Heart left ventricle (tissue), 16 donors: ENCODE results near the gene CRIP2. TPM values are rescaled to one million over a fixed set of nuclear protein-coding genes. Genes with fewer than 3 reads are reported as not detected.
A peak's percentile ranks its signal among the peaks of the same experiment; 100 is the strongest.

ENCODE experiments used
- ATAC-seq, 4 donors: fragments of 200-7000 bp; cut with Tn5 transposase; one replicate each; pipeline ENCODE4 v1.9.1; 2020 to 2022; ENCODE audit warnings: moderate library complexity in 4 of 4, mild to moderate bottlenecking in 3 of 4, moderate number of reproducible peaks in 1 of 4
- DNase-seq, 5 donors: peaks; one replicate each; pipeline ENCODE4 v3.0.0-alpha.2; 2020
- H3K27ac ChIP-seq, 12 donors: fragments of 200-600 bp; sonication (generic) in 4 of 12; one replicate each; pipeline versions ENCODE4 v1.5.0 to v1.8.0; 2016 to 2022; ENCODE audit warnings: mild to moderate bottlenecking in 2 of 12
- H3K27me3 ChIP-seq, 9 donors: fragments of 200-600 bp; sonication (generic) in 2 of 9; one replicate each; pipeline versions ENCODE4 v1.5.1 to v1.8.0; 2016 to 2022; ENCODE audit warnings: mild to moderate bottlenecking in 3 of 9
- H3K36me3 ChIP-seq, 9 donors: fragments of 200-600 bp; sonication (generic) in 2 of 9; one replicate each; pipeline versions ENCODE4 v1.5.0 to v1.8.0; 2018 to 2022; ENCODE audit warnings: mild to moderate bottlenecking in 2 of 9
- H3K4me1 ChIP-seq, 12 donors: fragments of 200-600 bp; sonication (generic) in 4 of 12; one replicate each; pipeline versions ENCODE4 v1.5.0 to v1.8.0; 2016 to 2022; ENCODE audit warnings: mild to moderate bottlenecking in 3 of 12
- H3K4me3 ChIP-seq, 12 donors: fragments of 200-600 bp; sonication (generic) in 4 of 12; one replicate each; pipeline versions ENCODE4 v1.5.0 to v1.8.0; 2017 to 2022; ENCODE audit warnings: mild to moderate bottlenecking in 9 of 12, moderate library complexity in 4 of 12
- H3K9me3 ChIP-seq, 12 donors: fragments of 200-600 bp; sonication (generic) in 4 of 12; one replicate each; pipeline versions ENCODE4 v1.5.0 to v1.8.0; 2016 to 2022; ENCODE audit warnings: mild to moderate bottlenecking in 1 of 12
- CTCF ChIP-seq, 12 donors: fragments of 200-600 bp; sonication (generic) in 4 of 12; IDR thresholded peaks; one replicate each; pipeline versions ENCODE4 v1.5.0 to v1.8.0; 2018 to 2022; ENCODE audit warnings: antibody characterized with exemption in 12 of 12, mild to moderate bottlenecking in 5 of 12
- POLR2A ChIP-seq, 2 donors: fragments of 450-650 bp; IDR thresholded peaks; one replicate each; pipeline ENCODE4 v1.6.1; 2017; ENCODE audit warnings: antibody characterized with exemption in 2 of 2, mild to moderate bottlenecking in 2 of 2, moderate library complexity in 2 of 2
- WGBS, 4 donors: extraction: QIAGEN DNeasy Blood & Tissue Kit in 2 of 4; methylation state at CpG; one replicate each; pipeline versions ENCODE4 v1.1.5 to v1.1.7; 2013 to 2018; 5-methylcytosine and 5-hydroxymethylcytosine counted together
- intact Hi-C, 10 donors: fragments of 100-400 bp; cut with DNase I; formaldehyde crosslinking; loops; one replicate each; pipeline versions ENCODE4 v1.11.1 to v1.14.2; 2022
- polyA plus RNA-seq, 2 donors: library from polyadenylated mRNA; stranded (reverse); fragments of 200-250 nt; gene quantifications; one replicate each; pipeline ENCODE4 v1.2.3, GENCODE V29; 2013
- total RNA-seq, 9 donors: library from RNA; depleted of rRNA in 2 of 9; stranded (reverse); fragments of >200 nt in 2 of 9; fragmentation: NEBNext Ultra II Directional in 3 of 9; extraction: Animal tissue kit (Norgen Biotek cat#: 25700) in 3 of 9; gene quantifications; one replicate each; pipeline versions ENCODE4 v1.1.0 to v1.2.4, GENCODE V29; 2016 to 2023
- donor health status: ischemic (EF 13 %, LVEDD 7.1; RV severe dilation, severe dysfunction).
- donor health status: healthy with polysubstance abuse.
- donor health status: DM: no; HTN: yes; CAD: no.
- donor health status: DM: no; HTN: no; CAD: no.
- donor health status: ischemic (EF 25% LVEDD 6.9; RV normal size, moderate dysfunction).
- donor health status: ischemic (EF 25% LVEDD 5.7; RV mildly dilated, moderate dysfunction).
- donor health status: healthy.
- donor health status: DM: yes; HTN: yes; CAD: no.
- donor health status: ischemic (EF 35%, LVEDD 5.7; RV mildly dilated, moderate dysfunction).
- donor health status: nonischemic (EF 11% LVEDD 7.7; RV severe dilation, severe dysfunction).
- donor health status: DM: yes; HTN: yes; CAD: no.
- donor health status: PGD.
- donor health status: ischemic (EF 29% LVEDD 5.4; RV normal size, mild dysfunction).
- donor health status: nonischemic (EF 23%, LVEDD 6.1; RV moderate dilation, normal function).

Gene CRIP2
- total and polyA plus RNA-seq, 11 donors, result 695 to 1,715 (median 851) TPM

DNA sequence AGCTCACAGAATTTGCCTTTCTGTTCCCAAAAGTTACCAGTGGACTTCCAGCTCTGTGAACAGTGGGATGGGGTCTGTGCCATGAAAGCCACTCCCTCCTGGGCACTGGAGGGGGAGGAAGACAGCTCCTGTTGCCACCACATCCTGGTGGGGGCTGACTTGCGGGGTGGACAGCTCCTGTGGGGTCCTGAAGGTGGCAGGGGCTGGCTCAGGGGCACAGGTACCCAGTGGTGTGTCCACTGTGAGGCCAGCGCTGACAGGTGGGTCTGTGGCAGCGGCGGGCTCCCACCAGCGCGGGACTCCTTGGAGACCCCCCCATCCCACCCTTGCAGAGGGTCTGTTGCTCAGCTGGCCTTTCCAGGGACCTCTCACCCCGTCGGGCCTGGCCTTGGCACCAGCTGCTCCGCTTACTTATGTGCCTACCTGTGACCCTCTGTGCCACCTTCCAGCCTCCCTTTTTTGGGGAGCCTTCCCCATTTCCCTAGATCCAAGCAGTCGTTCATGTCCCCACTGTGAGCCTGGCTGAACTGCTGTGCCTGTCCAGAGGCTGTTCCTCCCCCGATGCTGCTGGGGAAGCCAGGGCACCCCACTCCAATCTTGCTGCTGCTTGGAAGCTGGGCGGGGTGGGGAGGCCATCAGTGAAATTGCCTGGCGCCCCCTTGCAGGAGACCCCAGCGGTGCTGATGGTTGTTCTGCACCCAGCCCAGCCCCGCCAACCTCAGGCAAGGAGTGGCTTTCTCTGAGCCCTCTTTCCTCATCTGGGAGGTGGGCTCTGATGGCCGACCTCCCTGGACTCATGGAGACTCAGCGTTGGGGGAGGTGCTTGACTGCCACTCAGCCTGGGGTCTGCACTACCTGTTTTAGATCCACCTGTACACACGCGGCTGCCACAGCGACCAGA is 18.6 kb downstream of the CRIP2 start:
- intact Hi-C loops, result loop anchor here in 4 of 10 donors (5.0 kb wide), 4 partner anchors 34 to 191 kb away; partner anchors contain the start of genes BRF1 (in 1 of the 4), PACS2 (in 1 of the 4) and TMEM121 (in 1 of the 4)
- TF ChIP-seq CTCF (IDR thresholded peaks at IDR 0.05) (no peak), POLR2A (IDR thresholded peaks at IDR 0.05) (no peak)
- H3K9me3 ChIP-seq, result no peaks in the 10 kb centered on the region
- H3K36me3 ChIP-seq, result peaks cover 0 to 9% (median 0%) of the 10 kb centered on the region in 9 donors
- no peak overlapping the region for H3K4me3 ChIP-seq
- no peak overlapping the region for H3K27ac ChIP-seq
- peaks cover 9 to 49% (median 30%) of the 10 kb centered on the region in 12 donors for H3K4me1 ChIP-seq
- ATAC-seq, result no peak
- no peaks in the 10 kb centered on the region for H3K27me3 ChIP-seq
- DNase-seq, result peak in 2 of 5 donors; percentile 28 to 62
- WGBS, 4 donors, result 87 to 92% (median 90%) methylated on average over 9 to 20 of the region's 20 CpGs

DNA sequence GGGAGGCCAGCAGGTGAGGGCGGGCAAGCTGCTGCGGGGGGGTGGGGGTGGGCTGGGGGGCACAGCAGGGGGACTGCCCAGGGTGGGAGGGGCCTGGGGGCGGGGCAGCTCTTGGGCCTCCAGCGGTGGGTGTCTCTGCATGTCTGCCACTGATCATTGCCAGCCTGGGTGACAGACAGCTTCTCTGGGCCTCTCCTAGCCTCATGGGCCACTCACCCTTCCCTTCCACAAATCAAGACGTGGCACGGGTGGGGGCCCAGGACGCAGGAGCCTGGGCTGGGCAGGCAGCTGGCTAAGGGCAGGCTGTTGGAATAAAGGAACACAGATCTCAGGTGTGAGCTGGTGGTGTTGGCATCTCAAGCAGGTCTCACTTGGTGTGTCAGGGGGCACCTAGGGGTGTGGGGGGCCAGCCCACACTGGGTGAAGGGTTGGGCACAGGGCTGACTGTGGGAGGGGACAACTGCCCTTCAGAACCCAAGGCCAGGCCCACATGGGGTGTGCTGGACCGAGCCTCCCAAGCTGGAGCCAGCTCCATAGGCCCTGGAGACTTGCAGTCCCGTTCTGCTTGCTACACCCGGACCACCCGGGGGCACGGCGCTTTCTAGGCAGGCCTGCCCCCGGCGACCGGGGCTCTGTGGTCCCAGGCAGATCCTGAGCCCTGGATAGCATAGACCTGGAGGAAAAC is 19.4 kb downstream of the CRIP2 start:
- no peaks in the 10 kb centered on the region for H3K27me3 ChIP-seq
- intact Hi-C loops, result loop anchor here in 4 of 10 donors (2.0 to 5.0 kb wide), 5 partner anchors 33 to 192 kb away; partner anchors contain the start of genes TMEM121 (in 2 of the 4), BRF1 (in 1 of the 4) and PACS2 (in 1 of the 4)
- DNase-seq (peak in 2 of 5 donors; percentile 32 to 61), ATAC-seq (no peak)
- peaks cover 0 to 14% (median 0%) of the 10 kb centered on the region in 9 donors for H3K36me3 ChIP-seq
- H3K4me3 ChIP-seq, result no peak overlapping the region
- TF ChIP-seq POLR2A (IDR thresholded peaks at IDR 0.05), result no peak
- TF ChIP-seq CTCF (IDR thresholded peaks at IDR 0.05), result no peak
- 87 to 95% (median 91%) methylated on average over 6 to 16 of the region's 16 CpGs for WGBS, 4 donors
- peaks cover 3 to 40% (median 22%) of the 10 kb centered on the region in 12 donors for H3K4me1 ChIP-seq
- no peak overlapping the region for H3K27ac ChIP-seq
- no peaks in the 10 kb centered on the region for H3K9me3 ChIP-seq

DNA sequence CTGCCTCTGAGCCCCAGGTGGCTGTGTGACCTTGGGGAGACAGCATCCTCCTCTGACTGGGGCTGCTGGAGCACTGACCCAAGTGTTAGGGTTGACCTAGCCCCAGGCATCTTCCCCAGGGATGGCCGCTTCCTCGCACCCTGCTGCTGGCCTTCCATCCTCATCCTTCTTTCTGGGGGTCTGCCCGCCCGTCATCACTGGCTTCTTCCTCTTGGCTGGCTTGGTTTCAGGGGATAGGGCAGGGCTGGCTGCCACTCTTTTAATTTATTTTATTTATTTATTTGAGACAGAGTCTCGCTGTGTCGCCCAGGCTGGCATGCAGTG is 19.9 kb downstream of the CRIP2 start:
- Histone ChIP-seq H3K27me3 (no peaks in the 10 kb centered on the region), H3K4me3 (no peak overlapping the region), H3K9me3 (no peaks in the 10 kb centered on the region), H3K4me1 (peaks cover 0 to 35% (median 17%) of the 10 kb centered on the region in 12 donors), H3K36me3 (peaks cover 0 to 14% (median 0%) of the 10 kb centered on the region in 9 donors), H3K27ac (no peak overlapping the region)
- intact Hi-C loops, result loop anchor here in 4 of 10 donors (2.0 to 5.0 kb wide), 5 partner anchors 32 to 192 kb away; partner anchors contain the start of genes TMEM121 (in 2 of the 4), BRF1 (in 1 of the 4) and PACS2 (in 1 of the 4)
- no peak for DNase-seq
- no peak for ATAC-seq
- TF ChIP-seq POLR2A (IDR thresholded peaks at IDR 0.05), result no peak
- no peak for TF ChIP-seq CTCF (IDR thresholded peaks at IDR 0.05)
- WGBS, 4 donors, result 88 to 98% (median 95%) methylated on average over 6 of the region's 6 CpGs
